GM10248 (cell line): ENCODE data around the gene WNK2.

Experiments used
- CTCF ChIA-PET: fragments of 300-600 bp; sonication (Branson Sonifier 250); formaldehyde crosslinking; extraction: SDS; loops from one replicate; lab custom pipeline; 2021; ENCODE audit warnings: antibody characterized with exemption; lab: Yijun Ruan, JAX
- POLR2A ChIA-PET: fragments of 350-650 bp; sonication (Branson Sonifier 250); formaldehyde crosslinking; extraction: SDS; loops from one replicate; lab custom pipeline; 2020; ENCODE audit warnings: antibody characterized with exemption; lab: Yijun Ruan, JAX
- DNase-seq: peaks from one replicate; pipeline ENCODE4 v3.0.0; 2012; ENCODE audit errors: extremely low spot score
- CTCF ChIP-seq: IDR thresholded peaks from 2 replicates; pipeline ENCODE4 v1.5.1; 2012; ENCODE audit warnings: mild to moderate bottlenecking, low read depth; ENCODE audit errors: extremely low read depth, missing control alignments, control extremely low read depth

WNK2 gene

GRCh38 chr9:93194221-93194625 is 10.3 kb downstream of the WNK2 start:
- no peak for TF ChIP-seq CTCF
- DNase-seq, result no peak
- ChIA-PET CTCF (interaction anchor here (1.2 to 1.4 kb wide), 2 partner anchors 13 to 85 kb away, joined by 3 read pairs; no protein-coding TSS in a partner anchor), POLR2A (no interaction called here)

GRCh38 chr9:93194641-93195040 is 10.7 kb downstream of the WNK2 start:
- CTCF ChIA-PET, result interaction anchor here (1.2 to 1.4 kb wide), 2 partner anchors 12 to 86 kb away, joined by 3 read pairs; no protein-coding TSS in a partner anchor
- no peak for TF ChIP-seq CTCF
- POLR2A ChIA-PET, result no interaction called here
- no peak for DNase-seq

- ChIA-PET CTCF (no interaction called here), POLR2A (no interaction called here)
- DNase-seq, result no peak
- TF ChIP-seq CTCF, result no peak
Observed at GRCh38 chr9:93196096-93197055, 12.4 kb downstream of the WNK2 start.

- ChIA-PET POLR2A (no interaction called here), CTCF (no interaction called here)
- no peak for TF ChIP-seq CTCF
- no peak for DNase-seq
Observed at GRCh38 chr9:93197670-93198069, 13.7 kb downstream of the WNK2 start.

- POLR2A ChIA-PET, result no interaction called here
- TF ChIP-seq CTCF, result no peak
- DNase-seq, result no peak
- CTCF ChIA-PET, result no interaction called here
Observed at GRCh38 chr9:93198117-93198837, 14.3 kb downstream of the WNK2 start.

- ChIA-PET POLR2A (no interaction called here), CTCF (no interaction called here)
Observed at GRCh38 chr9:93198838-93199625, 15.1 kb downstream of the WNK2 start.

More at GRCh38 chr9:93198838-93199625, 15.1 kb downstream of the WNK2 start:
- DNase-seq, result no peak
- no peak for TF ChIP-seq CTCF
